GM10266 (cell line): Measurements from ENCODE around the gene TESK2.

Experiments
- DNase-seq: peaks from one replicate; pipeline ENCODE4 v3.0.0; 2012; ENCODE audit errors: extremely low spot score
- TF ChIP-seq, protein P1 (sequence below): IDR thresholded peaks from 2 replicates; pipeline ENCODE4 v1.5.1; 2012; ENCODE audit warnings: mild to moderate bottlenecking, low read depth; ENCODE audit not compliant: control insufficient read depth, insufficient read depth; ENCODE audit errors: missing control alignments

Gene TESK2

DNA sequence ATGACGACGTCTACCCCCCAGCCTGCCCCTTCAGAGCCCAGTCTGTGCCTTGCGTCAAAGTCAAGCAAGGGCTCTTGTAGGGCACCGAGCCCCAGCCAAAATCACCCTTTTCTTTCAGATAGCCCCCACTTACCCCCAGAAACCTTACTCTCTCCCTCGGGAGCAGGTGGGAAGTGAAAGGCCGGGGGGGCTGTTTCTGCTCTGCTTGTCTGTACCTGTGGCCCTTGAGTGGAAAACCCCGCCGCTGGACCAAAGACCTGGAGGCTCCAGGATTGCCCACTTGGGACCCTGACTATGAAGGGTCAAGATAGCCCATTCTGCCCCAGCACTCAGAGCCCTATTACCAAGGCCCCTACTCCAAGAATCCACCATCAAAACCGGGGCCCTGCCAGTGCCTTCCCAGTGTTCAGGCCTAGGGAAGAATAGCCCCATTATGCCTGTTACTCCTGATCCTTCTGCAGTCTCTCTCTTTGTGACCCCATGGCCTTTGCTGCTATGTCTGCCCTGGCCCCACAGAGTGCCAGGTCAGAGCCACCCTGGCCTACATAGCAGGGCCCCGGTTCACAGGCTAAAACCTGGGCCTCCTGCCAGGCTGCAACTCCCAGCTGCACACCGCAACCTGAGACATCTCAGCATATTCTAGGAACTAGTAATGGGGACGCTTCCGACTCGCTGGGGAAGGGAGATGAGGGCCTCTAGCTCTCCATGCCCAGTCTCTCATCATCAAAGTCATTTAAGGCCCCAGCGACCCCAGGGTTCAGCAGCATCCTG is 186.5 kb downstream of the TESK2 start:
- DNase-seq, result no peak
- TF ChIP-seq, protein P1, sequence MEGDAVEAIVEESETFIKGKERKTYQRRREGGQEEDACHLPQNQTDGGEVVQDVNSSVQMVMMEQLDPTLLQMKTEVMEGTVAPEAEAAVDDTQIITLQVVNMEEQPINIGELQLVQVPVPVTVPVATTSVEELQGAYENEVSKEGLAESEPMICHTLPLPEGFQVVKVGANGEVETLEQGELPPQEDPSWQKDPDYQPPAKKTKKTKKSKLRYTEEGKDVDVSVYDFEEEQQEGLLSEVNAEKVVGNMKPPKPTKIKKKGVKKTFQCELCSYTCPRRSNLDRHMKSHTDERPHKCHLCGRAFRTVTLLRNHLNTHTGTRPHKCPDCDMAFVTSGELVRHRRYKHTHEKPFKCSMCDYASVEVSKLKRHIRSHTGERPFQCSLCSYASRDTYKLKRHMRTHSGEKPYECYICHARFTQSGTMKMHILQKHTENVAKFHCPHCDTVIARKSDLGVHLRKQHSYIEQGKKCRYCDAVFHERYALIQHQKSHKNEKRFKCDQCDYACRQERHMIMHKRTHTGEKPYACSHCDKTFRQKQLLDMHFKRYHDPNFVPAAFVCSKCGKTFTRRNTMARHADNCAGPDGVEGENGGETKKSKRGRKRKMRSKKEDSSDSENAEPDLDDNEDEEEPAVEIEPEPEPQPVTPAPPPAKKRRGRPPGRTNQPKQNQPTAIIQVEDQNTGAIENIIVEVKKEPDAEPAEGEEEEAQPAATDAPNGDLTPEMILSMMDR, result no peak

DNA sequence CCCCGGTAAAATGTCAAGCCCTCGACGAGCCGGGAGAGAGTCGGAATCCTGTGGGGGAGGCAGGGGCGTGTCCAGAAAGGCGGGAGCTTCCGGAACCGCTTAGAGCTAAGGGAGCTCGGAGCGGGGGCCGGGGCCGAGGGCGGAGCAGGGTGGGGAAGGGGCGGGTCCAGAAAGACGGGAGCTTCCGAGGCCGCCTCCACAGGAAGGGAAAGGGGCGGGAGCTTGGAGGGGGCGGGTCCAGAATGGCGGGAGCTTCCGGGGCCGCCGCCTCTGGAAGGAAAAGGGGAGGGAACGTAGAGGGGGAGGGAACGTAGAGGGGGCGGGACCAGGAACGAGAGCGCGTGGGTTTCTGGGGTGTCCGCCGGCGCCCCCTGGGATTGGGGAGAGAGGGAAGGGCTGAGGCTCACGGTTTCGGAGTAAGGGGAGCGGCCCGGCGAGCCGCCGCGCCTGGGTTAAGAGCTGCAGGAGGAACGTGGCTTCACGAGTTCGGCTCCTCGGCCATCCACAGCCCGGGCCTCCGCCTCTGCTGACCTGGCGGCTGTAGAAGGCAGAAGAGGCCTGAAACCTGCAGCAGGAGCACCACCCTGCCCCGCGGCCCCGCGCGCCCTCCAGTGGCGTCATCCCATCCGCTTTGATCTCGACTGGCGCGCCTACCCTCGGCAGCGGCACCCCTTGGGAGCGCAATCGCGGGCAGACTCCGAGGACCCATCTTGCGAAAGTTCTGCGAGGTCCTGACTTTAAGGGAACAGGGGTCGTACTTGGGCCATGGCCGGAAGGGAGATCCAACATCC is 187.2 kb downstream of the TESK2 start:
- DNase-seq, result peak; percentile 94
- TF ChIP-seq, protein P1, result peak; percentile 81

DNA sequence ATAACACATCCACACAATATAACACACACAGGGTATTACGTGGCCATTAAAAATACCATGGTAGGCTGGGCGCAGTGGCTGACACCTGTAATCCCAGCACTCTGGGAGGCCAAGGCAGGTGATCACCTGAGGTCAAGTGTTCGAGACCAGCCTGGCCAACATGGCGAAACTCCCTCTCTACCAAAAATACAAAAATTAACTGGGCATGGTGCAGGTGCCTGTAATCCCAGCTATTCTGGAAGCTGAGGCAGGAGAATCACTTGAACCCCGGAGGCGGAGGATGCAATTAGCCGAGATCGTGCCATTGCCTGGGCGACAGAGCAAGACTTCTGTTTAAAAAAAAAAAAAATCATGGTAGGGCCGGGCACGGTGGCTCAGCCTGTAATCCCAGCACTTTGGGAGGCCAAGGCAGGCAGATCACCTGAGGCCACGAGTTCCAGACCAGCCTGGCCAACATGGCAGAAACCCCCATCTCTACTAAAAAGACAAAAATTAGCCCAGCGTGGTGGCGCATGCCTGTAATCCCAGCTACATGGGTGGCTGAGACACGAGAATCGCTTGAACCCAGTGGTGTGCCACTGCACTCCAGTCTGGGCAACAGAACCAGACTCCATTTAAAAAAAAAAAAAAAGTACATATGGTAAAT is 188.3 kb downstream of the TESK2 start:
- TF ChIP-seq, protein P1, result no peak
- no peak for DNase-seq

DNA sequence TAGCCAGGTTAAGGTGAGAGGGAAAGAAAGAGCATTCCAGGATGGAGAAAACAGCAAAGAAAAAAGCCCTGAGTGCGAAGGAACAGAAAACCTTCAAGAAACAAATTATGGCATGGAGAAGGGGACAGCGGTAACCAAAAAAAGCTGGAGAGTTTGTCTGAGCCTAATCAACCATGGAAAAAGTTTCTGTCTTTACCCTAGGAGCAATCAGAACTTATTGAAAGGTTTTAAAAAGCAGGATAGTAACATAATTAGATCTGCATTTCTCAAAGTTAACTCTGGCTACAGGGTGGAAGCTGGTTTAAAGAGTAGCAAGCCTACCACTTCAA is 190.3 kb downstream of the TESK2 start:
- TF ChIP-seq, protein P1, result no peak

DNA sequence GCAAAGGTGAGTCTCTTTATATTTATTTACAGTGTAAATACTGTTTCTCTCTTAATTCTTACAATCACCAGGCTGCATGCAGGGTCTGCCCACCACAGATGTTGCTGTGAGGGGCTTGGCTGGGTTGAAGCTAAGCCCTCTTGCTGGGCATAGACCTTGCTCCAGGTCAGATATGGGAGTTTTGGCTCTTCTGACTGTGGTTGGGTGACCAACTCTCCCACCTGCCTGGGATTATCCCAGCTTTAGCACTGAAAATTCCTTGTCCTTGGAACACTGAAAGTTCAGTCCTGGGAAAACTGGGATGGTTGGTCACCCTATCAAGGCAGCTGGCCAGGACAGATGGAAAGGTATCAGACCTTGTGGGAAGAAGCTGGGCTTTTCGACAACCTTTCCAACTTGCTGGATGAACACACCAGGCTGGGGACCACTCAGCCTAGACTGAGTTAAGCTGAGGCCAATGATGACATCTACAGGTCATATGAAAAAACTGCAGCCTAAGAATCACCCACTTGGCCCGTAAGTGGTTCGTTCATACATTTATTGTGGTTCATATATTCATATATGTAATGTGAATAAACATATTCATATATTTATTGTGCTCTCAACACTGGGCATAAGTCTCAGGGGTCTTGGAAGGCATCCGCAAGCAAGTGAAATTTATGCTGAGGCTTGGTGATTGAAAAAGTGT is 190.8 kb downstream of the TESK2 start:
- TF ChIP-seq, protein P1, result peak; percentile 64
- DNase-seq, result peak; percentile 62

More for the DNA sequence above, 190.3 kb downstream of the TESK2 start:
- no peak for DNase-seq

DNA sequence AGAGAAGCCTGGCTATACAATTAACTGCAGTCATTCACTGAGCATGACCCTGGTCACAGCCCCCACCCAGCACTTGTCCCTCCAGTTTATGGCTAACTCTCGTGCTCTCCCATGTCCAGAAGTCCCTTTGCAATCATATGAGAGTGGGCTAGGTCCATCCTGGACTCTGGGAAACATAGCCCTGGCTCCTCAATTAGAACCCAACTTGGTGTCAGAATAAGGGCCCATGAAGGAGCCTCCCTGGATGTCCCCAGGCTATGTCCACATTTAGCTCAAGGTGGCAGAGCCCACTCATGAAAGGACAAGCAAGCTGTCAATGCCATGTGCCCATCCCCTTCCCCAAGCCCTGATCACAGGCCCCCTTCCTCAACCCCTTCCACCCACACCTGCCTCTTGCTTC is 191.7 kb downstream of the TESK2 start:
- TF ChIP-seq, protein P1, result no peak
- no peak for DNase-seq
